ENCODE data around the gene ROR1. TPM values are rescaled to one million over a fixed set of nuclear protein-coding genes. Genes with fewer than 3 reads are reported as not detected.

Gene ROR1
- total and polyA plus RNA-seq, 7 donors: 0.13 to 2.8 (median 1.2) TPM

- no peak for ATAC-seq
- TF ChIP-seq CTCF (IDR thresholded peaks at IDR 0.05): no peak
Observed at GRCh38 chr1:64139877-64140276, 366.1 kb downstream of the ROR1 start.

GRCh38 chr1:64140596-64140995, 366.8 kb downstream of the ROR1 start:
- Histone ChIP-seq H3K4me1 (no peaks in the 10 kb centered on the region), H3K36me3 (ENCODE audit: insufficient read depth in 1 of 2, low read depth in 1 of 2) (no peaks in the 10 kb centered on the region), H3K9me3 (no peaks in the 10 kb centered on the region), H3K27ac (no peak overlapping the region), H3K27me3 (ENCODE audit: insufficient read depth in 3 of 3, low read length in 2 of 3) (no peaks in the 10 kb centered on the region), H3K4me3 (no peak overlapping the region)
- ATAC-seq: no peak
- intact Hi-C loops (cut with DNase I): no loop called here
- no peak for DNase-seq
- TF ChIP-seq CTCF (IDR thresholded peaks at IDR 0.05): no peak
- 78 to 98% (median 78%) methylated on average over 2 of the region's 2 CpGs for WGBS, 3 donors

More at GRCh38 chr1:64139877-64140276, 366.1 kb downstream of the ROR1 start:
- Histone ChIP-seq H3K36me3 (ENCODE audit: insufficient read depth in 1 of 2, low read depth in 1 of 2) (no peaks in the 10 kb centered on the region), H3K27ac (no peak overlapping the region), H3K4me1 (no peaks in the 10 kb centered on the region), H3K27me3 (ENCODE audit: insufficient read depth in 3 of 3, low read length in 2 of 3) (no peaks in the 10 kb centered on the region), H3K9me3 (no peaks in the 10 kb centered on the region), H3K4me3 (no peak overlapping the region)
- intact Hi-C loops (cut with DNase I): loop anchor here (5.0 to 10.0 kb wide), 5 partner anchors 205 to 523 kb away; partner anchors contain the start of gene ROR1 (in 1 of the 2)
- DNase-seq: no peak
- WGBS, 3 donors: 86 to 88% (median 88%) methylated on average over 10 of the region's 10 CpGs

- intact Hi-C loops (cut with DNase I): no loop called here
- 84 to 86% (median 85%) methylated on average over 5 of the region's 5 CpGs for WGBS, 3 donors
- no peaks in the 10 kb centered on the region for H3K9me3 ChIP-seq
- no peak overlapping the region for H3K27ac ChIP-seq
- DNase-seq (no peak), ATAC-seq (no peak)
- H3K4me3 ChIP-seq: no peak overlapping the region
- H3K27me3 ChIP-seq (ENCODE audit: insufficient read depth in 3 of 3, low read length in 2 of 3): no peaks in the 10 kb centered on the region
- no peak for TF ChIP-seq CTCF (IDR thresholded peaks at IDR 0.05)
- H3K4me1 ChIP-seq: no peaks in the 10 kb centered on the region
- H3K36me3 ChIP-seq (ENCODE audit: insufficient read depth in 1 of 2, low read depth in 1 of 2): no peaks in the 10 kb centered on the region
Observed at GRCh38 chr1:64147045-64147724, 373.4 kb downstream of the ROR1 start.

- ATAC-seq (no peak), DNase-seq (no peak)
- Histone ChIP-seq H3K9me3 (no peaks in the 10 kb centered on the region), H3K36me3 (ENCODE audit: insufficient read depth in 1 of 2, low read depth in 1 of 2) (no peaks in the 10 kb centered on the region), H3K27me3 (ENCODE audit: insufficient read depth in 3 of 3, low read length in 2 of 3) (no peaks in the 10 kb centered on the region), H3K4me1 (no peaks in the 10 kb centered on the region), H3K4me3 (no peak overlapping the region), H3K27ac (no peak overlapping the region)
- WGBS, 3 donors: 44 to 58% (median 57%) methylated on average over 1 of the region's 1 CpG
- TF ChIP-seq CTCF (IDR thresholded peaks at IDR 0.05): no peak
- intact Hi-C loops (cut with DNase I): no loop called here
Observed at GRCh38 chr1:64147759-64148158, 373.9 kb downstream of the ROR1 start.

GRCh38 chr1:64150266-64150665, 376.4 kb downstream of the ROR1 start:
- no peak for ATAC-seq
- H3K27me3 ChIP-seq (ENCODE audit: insufficient read depth in 3 of 3, low read length in 2 of 3): no peaks in the 10 kb centered on the region
- WGBS, 3 donors: 61 to 70% (median 64%) methylated on average over 4 of the region's 4 CpGs
- no peaks in the 10 kb centered on the region for H3K9me3 ChIP-seq
- H3K4me1 ChIP-seq: no peaks in the 10 kb centered on the region
- TF ChIP-seq CTCF (IDR thresholded peaks at IDR 0.05): no peak
- no peaks in the 10 kb centered on the region for H3K36me3 ChIP-seq (ENCODE audit: insufficient read depth in 1 of 2, low read depth in 1 of 2)
- DNase-seq: no peak
- intact Hi-C loops (cut with DNase I): no loop called here
- no peak overlapping the region for H3K4me3 ChIP-seq
- no peak overlapping the region for H3K27ac ChIP-seq
